HepG2 (cell line): Measurements from ENCODE around the gene TBL3. TPM values are rescaled to one million over a fixed set of nuclear protein-coding genes. Genes with fewer than 3 reads are reported as not detected.

Source experiments
- ATAC-seq: fragments of 200-7000 bp; cut with Tn5 transposase; 3 replicates; pipeline ENCODE4 v1.9.1; 2020; ENCODE audit warnings: mild to moderate bottlenecking, moderate library complexity
- BruUV-seq: library from RNA; stranded (reverse); fragments of 400-500 nt; replicated peaks from 2 replicates; lab custom pipeline; 2021; lab: Mats Ljungman, UMichigan
- CTCF ChIA-PET: fragments of 300-600 bp; formaldehyde crosslinking; extraction: SDS; loops from one replicate; lab custom pipeline; 2021; ENCODE audit warnings: low total read pairs, inconsistent platforms, low intra/inter-chr PET ratio; lab: Yijun Ruan, JAX
- POLR2A ChIA-PET: fragments of 350-600 bp; sonication (Branson Sonifier 250); formaldehyde crosslinking; loops from one replicate; lab custom pipeline; 2020; ENCODE audit warnings: antibody characterized with exemption, inconsistent platforms; lab: Yijun Ruan, JAX
- DNase-seq: peaks from one replicate; pipeline ENCODE4 v3.0.0-alpha.2; 2015; ENCODE audit warnings: low spot score
- FAIRE-seq: peaks from 3 replicates; lab custom pipeline; 2011; peaks lifted over from hg19 to GRCh38; lab: Jason Lieb, UNC
- H2AFZ ChIP-seq: one replicate; pipeline ENCODE4 v1.6.1; 2011; ENCODE audit warnings: low read length, inconsistent platforms
- H3K27ac ChIP-seq: fragments of 300-600 bp; 3 replicates; pipeline ENCODE4 v1.8.0; 2011; ENCODE audit warnings: mixed run types, mild to moderate bottlenecking, mixed read lengths, low read length, inconsistent platforms; ENCODE audit not compliant: insufficient read depth; ENCODE audit errors: extremely low read length
- H3K27me3 ChIP-seq, 2 experiments: fragments of 200-600 bp in 1 of 2; 2 replicates in 1 of 2; 3 replicates in 1 of 2; pipeline versions ENCODE4 v1.6.0 to v1.8.0; 2011; ENCODE audit warnings: low read length in 2 of 2, mild to moderate bottlenecking in 2 of 2, moderate library complexity in 2 of 2, inconsistent platforms in 1 of 2; ENCODE audit not compliant: insufficient read depth in 2 of 2, control insufficient read depth in 1 of 2
- H3K36me3 ChIP-seq, 2 experiments: fragments of 200-600 bp in 1 of 2; replicated peaks in 1 of 2; 2 replicates in 1 of 2; 3 replicates in 1 of 2; pipeline versions ENCODE4 v1.5.1 to v1.8.0; 2011; ENCODE audit warnings: low read length in 2 of 2, inconsistent platforms in 1 of 2; ENCODE audit not compliant: insufficient read depth in 2 of 2, control insufficient read depth in 1 of 2
- H3K4me1 ChIP-seq: 2 replicates; pipeline ENCODE4 v1.5.1; 2012; ENCODE audit warnings: low read length, inconsistent platforms; ENCODE audit not compliant: insufficient read depth
- H3K4me2 ChIP-seq: 2 replicates; pipeline ENCODE4 v1.6.0; 2011; ENCODE audit warnings: low read depth, low read length, inconsistent platforms
- H3K4me3 ChIP-seq, 3 experiments: fragments of 200-600 bp in 1 of 3; sonication (generic), shearing (Covaris generic) in 1 of 3; replicated peaks in 1 of 3; 2 replicates each; pipeline ENCODE4 v1.5.1; 2011 to 2016; ENCODE audit warnings: low read length in 3 of 3, inconsistent platforms in 2 of 3, low read depth in 2 of 3, mild to moderate bottlenecking in 2 of 3, control low read depth in 1 of 3, mixed read lengths in 1 of 3; ENCODE audit not compliant: insufficient read depth in 1 of 3
- H3K79me2 ChIP-seq: one replicate; pipeline ENCODE4 v1.6.1; 2011; ENCODE audit warnings: low read length, inconsistent platforms; ENCODE audit not compliant: insufficient read depth
- H3K9ac ChIP-seq: 2 replicates; pipeline ENCODE4 v1.6.0; 2011; ENCODE audit warnings: mild to moderate bottlenecking, low read depth, low read length, inconsistent platforms; ENCODE audit not compliant: insufficient read depth
- H3K9me3 ChIP-seq: 2 replicates; pipeline ENCODE4 v1.5.1; 2012; ENCODE audit warnings: mild to moderate bottlenecking, low read length
- H4K20me1 ChIP-seq: 2 replicates; pipeline ENCODE4 v1.6.0; 2011; ENCODE audit warnings: inconsistent platforms, mild to moderate bottlenecking, low read length, moderate library complexity; ENCODE audit not compliant: insufficient read depth
- CBX1 ChIP-seq: IDR thresholded peaks from one replicate; pipeline ENCODE4 v1.6.1; 2016; ENCODE audit warnings: antibody characterized with exemption, low read depth
- HMGXB4 ChIP-seq, 2 experiments: sonication (generic) in 1 of 2; formaldehyde crosslinking in 1 of 2; IDR thresholded peaks; 2 replicates each; pipeline versions ENCODE4 v1.4.0 to v1.6.1; 2018 to 2020; ENCODE audit warnings: missing genetic modification reagents in 2 of 2, borderline replicate concordance in 1 of 2, low read depth in 1 of 2, mild to moderate bottlenecking in 1 of 2, missing biosample characterization in 1 of 2
- KMT2A ChIP-seq: sonication (generic); formaldehyde crosslinking; IDR thresholded peaks from 2 replicates; pipeline ENCODE4 v1.4.0; 2020; ENCODE audit warnings: missing genetic modification reagents
- NFYC ChIP-seq: IDR thresholded peaks from 2 replicates; pipeline ENCODE4 v1.6.1; 2016; ENCODE audit warnings: missing genetic modification reagents, missing compliant biosample characterization
- POLR2AphosphoS5 ChIP-seq: IDR thresholded peaks from 2 replicates; pipeline ENCODE4 v1.6.1; 2012; ENCODE audit warnings: low read depth, low read length
- SALL1 ChIP-seq: sonication (generic); formaldehyde crosslinking; IDR thresholded peaks from 2 replicates; pipeline ENCODE4 v1.8.0; 2022; ENCODE audit warnings: mild to moderate bottlenecking, missing genetic modification reagents
- SATB2 ChIP-seq: sonication (generic); formaldehyde crosslinking; IDR thresholded peaks from 2 replicates; pipeline ENCODE4 v1.5.0; 2020; ENCODE audit warnings: missing genetic modification reagents
- SMAD1 ChIP-seq: sonication (generic); formaldehyde crosslinking; IDR thresholded peaks from 2 replicates; pipeline ENCODE4 v1.4.0; 2020; ENCODE audit warnings: missing genetic modification reagents, low read depth, mild to moderate bottlenecking, borderline replicate concordance
- TSC22D2 ChIP-seq: sonication (generic); formaldehyde crosslinking; IDR thresholded peaks from 2 replicates; pipeline ENCODE4 v1.5.1; 2020; ENCODE audit warnings: missing genetic modification reagents, mild to moderate bottlenecking, borderline replicate concordance
- ZNF318 ChIP-seq: sonication (generic); formaldehyde crosslinking; IDR thresholded peaks from 2 replicates; pipeline ENCODE4 v1.4.0; 2020; ENCODE audit warnings: mild to moderate bottlenecking, missing genetic modification reagents
- WGBS: methylation state at CpG from one replicate; pipeline ENCODE4 v1.1.6; 2017; ENCODE audit warnings: low lambda C conversion rate; 5-methylcytosine and 5-hydroxymethylcytosine counted together
- in situ Hi-C: cut with HindIII; loops from 2 replicates; pipeline ENCODE4 v1.10.0; 2017; ENCODE audit warnings: low pct_unique_long_range_greater_than_20kb; ENCODE audit not compliant: extremely low pct_ligation_motif_present
- intact Hi-C: fragments of 100-400 bp; cut with micrococcal nuclease; formaldehyde crosslinking; loops from one replicate; pipeline ENCODE4 v1.10.0; 2022; ENCODE audit not compliant: unreplicated experiment
- polyA plus RNA-seq, 8 experiments: library from polyadenylated mRNA; depleted of rRNA in 3 of 8; stranded (reverse) in 7 of 8; unstranded in 1 of 8; fragments of >200 nt; fragmentation: Illumina TruSeq in 4 of 8; extraction: Trizol in 4 of 8; gene quantifications; 2 replicates each; pipeline versions ENCODE4 v1.2.1 to v1.2.3, GENCODE V29; 2011 to 2016; ENCODE audit warnings: low read depth in 4 of 8, missing spikeins in 1 of 8, mixed read lengths in 1 of 8; ENCODE audit not compliant: insufficient read depth in 1 of 8
- total RNA-seq, 5 experiments: library from RNA; depleted of rRNA; stranded (reverse); fragments of >200 nt; fragmentation: Illumina TruSeq; extraction: Trizol; gene quantifications; 2 replicates each; pipeline ENCODE4 v1.2.3, GENCODE V29; 2016; ENCODE audit warnings: low read depth in 1 of 5

Gene TBL3
- total and polyA plus RNA-seq, 2 of the 13 experiments (the other 11 are each of a cell fraction or from before 2014, with no cell fraction given): 16.8 to 38.0 TPM

- peak; percentile 51 to 75; a peak in 3 of 4 replicates for TF ChIP-seq HMGXB4 (CRISPR knock-in tag; IDR thresholded peaks at IDR 0.05; ENCODE audit: borderline replicate concordance in 1 of 2, low read depth in 1 of 2)
- peak; percentile 93 for TF ChIP-seq NFYC (CRISPR knock-in tag)
- TF ChIP-seq CBX1: peak; percentile 41
- peak; percentile 67 for TF ChIP-seq SALL1
- peak; percentile 69; the same call in 1 of the 2 replicates for TF ChIP-seq KMT2A
- no peak for TF ChIP-seq SMAD1 (CRISPR knock-in tag)
- TF ChIP-seq SATB2 (CRISPR knock-in tag): 0 out of 2 replicates have a peak, but pooled peaks have one; percentile 75
- peak; percentile 100 for TF ChIP-seq POLR2AphosphoS5
- TF ChIP-seq TSC22D2 (CRISPR knock-in tag): no peak; the same call in 1 of the 2 replicates
Measured at GRCh38 chr16:1964506-1965395, 7.1 kb upstream of the TBL3 start, which contains the start of gene RPS2 (continued).

- H3K4me2 ChIP-seq: peak overlapping the region; percentile 100
- peaks cover 41% of the 10 kb centered on the region for H3K4me1 ChIP-seq
- H2AFZ ChIP-seq: no peak overlapping the region
- intact Hi-C loops (no loop called here), in situ Hi-C loops (no loop called here)
- H3K27me3 ChIP-seq: no peaks in the 10 kb centered on the region; a peak in 1 of 5 replicates
- peak overlapping the region; percentile 84 to 94 (median 92) for H3K4me3 ChIP-seq
- WGBS: 2% methylated on average over 13 of the region's 24 CpGs
- ATAC-seq (no peak), DNase-seq (no peak), FAIRE-seq (no peak)
- H3K79me2 ChIP-seq: peaks cover 33% of the 10 kb centered on the region
- BruUV-seq: TSS peak; percentile 84
- H3K36me3 ChIP-seq: peaks cover 3 to 19% of the 10 kb centered on the region in 2 experiments; a peak in 3 of 5 replicates
- POLR2A ChIA-PET: interaction anchor here (0.8 to 3.1 kb wide), 46 partner anchors 8 to 536 kb away, joined by 3 to 131 read pairs (median 7); partner anchors contain the start of genes ECI1, EME2, FAHD1 and GFER
- H3K9me3 ChIP-seq: no peaks in the 10 kb centered on the region
- peak overlapping the region; percentile 73 for H3K27ac ChIP-seq
- CTCF ChIA-PET: no interaction called here
- H4K20me1 ChIP-seq: peaks cover 34% of the 10 kb centered on the region
- H3K9ac ChIP-seq: peak overlapping the region; percentile 96
- TF ChIP-seq ZNF318 (CRISPR knock-in tag): 0 out of 2 replicates have a peak, but pooled peaks have one; percentile 54
Measured at GRCh38 chr16:1965396-1966001, 6.4 kb upstream of the TBL3 start.
